NCI-H187 treated with DMSO at 0.1 percent for 48 hours (cell line): ENCODE data around the gene CEPT1.
"Not testable (repeated sequence)": the region's sequence is repeated elsewhere in the genome, so short reads cannot be mapped to it uniquely, and the experiment has no call there.

Experiments used
- DNase-seq: peaks from one replicate; lab custom pipeline; 2025; lab: John Stamatoyannopoulos, UW

CEPT1 gene

GRCh38 chr1:111212634-111213335, 72.8 kb downstream of the CEPT1 start:
- DNase-seq = no peak

DNA sequence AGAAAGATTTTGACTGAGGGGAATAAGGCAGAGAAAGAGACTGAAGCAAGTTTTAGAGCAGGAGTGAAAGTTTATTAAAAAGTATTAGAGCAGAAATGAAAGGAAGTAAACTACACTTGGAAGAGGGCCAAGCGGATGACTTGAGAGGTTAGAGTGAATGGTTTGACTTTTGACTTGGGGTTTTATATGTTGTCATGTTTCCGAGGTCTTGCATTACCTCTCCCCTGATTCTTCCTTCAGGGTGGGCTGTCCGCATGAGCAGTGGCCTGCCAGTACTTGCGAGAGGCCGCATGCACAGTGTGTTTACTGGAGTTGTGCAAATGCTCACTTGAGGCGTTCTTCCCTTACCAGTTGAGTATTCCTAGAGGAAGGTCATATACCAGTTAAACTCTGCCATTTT, 73.4 kb downstream of the CEPT1 start:
- no peak for DNase-seq

DNA sequence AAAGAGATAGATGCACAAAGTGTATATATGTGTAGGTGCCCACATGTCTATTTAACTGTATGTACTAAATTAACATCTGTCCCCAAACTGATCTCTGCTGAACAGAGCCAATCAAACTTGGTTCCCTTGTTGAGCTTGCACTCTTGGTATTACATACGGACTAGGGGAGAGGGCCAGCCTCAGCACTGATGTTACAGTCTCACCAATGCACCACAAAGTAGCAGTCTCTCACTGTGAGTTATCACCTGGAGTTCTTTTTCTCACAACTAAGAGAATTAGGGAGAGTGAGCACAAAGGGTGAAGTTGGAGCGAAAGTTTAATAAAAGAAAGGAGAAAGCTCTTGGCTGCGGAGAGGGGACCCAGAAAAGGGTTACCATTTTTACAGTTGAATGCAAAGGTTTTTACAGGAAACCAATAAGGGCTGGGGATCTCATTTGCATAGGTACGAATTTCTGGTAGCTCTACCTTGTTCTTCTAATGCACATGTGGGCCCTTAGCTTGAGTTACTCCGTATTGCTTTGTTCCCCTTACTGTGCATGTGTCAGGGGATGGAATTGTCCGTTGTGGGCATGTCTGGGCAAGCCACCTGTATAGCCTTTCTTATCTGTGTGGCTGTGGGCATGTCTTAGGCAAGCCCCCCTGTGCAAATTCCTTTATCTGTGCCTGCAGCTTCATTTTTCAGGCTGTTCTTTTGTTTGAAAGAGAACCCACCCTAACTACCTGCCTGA, 74.2 kb downstream of the CEPT1 start:
- no peak for DNase-seq

DNA sequence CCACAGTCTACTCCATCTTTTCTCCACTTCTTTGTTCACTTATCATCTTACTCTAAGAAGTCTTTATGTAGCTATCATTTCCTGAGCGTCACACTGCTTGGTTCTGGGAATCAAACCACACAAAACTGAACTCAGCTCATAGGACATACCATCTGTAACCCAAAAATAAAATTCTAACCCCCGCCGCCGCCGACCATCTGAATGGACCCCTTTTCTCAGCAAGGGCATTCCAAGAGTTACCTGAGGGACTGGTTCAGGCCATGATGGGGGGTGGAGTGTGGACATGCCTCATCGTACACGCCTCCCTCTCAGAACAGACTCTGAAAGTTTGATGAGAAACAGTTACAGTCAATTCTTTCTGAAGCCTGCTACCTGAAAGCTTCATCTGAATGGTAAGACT, 74.9 kb downstream of the CEPT1 start:
- no peak for DNase-seq

GRCh38 chr1:111215285-111215684, 75.3 kb downstream of the CEPT1 start:
- DNase-seq = not testable (repeated sequence)

DNA sequence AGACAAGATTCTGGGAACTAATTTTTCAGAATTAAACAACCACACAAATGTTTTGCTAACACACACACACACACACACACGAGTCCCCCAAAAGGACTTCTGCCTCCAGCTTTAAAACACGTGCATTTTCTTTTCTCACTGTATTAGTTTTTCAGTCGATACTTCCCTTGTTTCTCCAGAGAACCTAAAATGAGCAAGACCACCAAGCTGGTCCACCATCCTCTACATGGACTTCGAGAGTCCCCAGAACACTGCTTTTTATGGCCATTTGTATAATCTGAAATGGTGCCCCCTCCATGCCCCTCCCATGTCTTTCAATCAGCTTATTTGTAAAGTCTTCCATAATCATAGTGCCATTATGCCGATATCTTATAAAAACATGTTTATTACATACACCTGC, 76.7 kb downstream of the CEPT1 start:
- no peak for DNase-seq

DNA sequence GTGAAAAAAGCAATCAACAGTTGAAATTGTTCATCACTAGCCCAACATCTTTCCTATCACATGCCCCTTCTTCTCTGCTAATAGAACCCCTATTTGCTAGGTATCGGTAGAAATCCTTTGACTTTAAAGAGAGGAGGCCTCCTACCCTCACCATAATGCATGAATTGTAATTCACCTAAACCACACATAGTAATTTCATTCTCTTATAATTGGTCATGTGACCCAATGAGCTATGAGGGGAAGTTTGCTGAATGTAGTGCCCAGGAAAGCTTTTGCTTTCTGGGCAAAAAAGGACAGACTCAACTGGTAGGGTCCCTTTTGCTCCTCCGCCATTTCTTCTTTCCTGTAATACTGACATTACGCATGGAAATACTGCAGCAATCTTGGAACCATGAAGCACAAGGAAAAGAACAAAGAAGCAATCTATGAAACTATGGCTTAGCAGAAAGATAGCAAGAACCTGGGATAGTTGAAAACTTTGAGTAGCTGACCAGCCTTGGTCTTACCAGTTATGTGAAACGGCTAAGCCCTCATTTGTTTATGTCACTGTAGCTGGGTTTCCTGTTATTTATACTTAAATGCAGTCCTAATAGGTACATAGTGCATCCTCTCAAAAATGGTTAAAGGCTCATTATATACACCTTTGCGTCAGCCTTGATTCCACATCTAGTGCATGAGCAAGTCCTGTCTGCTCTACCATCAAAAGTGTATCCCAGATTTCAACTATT, 77.3 kb downstream of the CEPT1 start:
- DNase-seq = no peak

DNA sequence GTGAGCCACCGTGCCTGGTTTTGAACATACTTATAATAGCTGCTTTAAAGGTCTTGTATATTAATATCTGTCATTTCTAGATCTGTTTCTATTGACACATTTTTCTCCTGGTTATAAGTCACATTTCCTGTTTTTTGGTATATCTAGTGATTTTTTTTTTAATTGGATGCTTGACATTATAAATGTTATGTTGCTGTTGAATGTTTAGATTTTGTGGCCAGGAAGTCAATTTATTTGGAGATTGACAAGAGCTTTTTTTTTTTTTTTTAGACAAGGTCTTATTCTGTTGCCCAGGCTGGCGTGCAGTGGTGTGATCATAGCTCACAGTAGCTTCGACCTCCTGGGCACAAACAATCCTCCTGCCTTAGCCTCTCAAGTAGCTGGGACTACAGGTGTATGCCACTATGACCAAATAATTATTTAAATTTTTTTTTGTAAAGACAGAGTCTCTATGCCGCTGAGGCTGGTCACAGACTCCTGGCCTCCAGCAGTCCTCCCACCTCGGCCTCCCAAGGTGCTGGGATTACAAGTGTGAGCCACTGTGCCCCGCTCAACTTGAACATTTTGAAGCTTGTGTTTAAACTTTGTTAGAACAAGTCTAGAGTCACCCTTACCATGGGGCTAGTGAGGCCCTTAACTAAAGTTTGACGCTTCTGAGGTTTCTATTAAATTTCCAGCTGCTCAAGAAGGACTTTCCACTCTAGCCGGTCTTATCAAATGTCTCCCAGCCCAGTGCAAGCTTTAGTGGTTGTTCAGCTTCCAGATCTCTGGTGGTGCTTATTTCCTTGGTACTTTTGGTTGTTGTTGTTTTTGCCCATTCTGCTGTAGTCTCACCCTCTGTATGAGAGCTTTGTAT, 78.9 kb downstream of the CEPT1 start:
- DNase-seq = no peak

- DNase-seq = no peak
Measured at GRCh38 chr1:111219557-111220286, 79.7 kb downstream of the CEPT1 start.

DNA sequence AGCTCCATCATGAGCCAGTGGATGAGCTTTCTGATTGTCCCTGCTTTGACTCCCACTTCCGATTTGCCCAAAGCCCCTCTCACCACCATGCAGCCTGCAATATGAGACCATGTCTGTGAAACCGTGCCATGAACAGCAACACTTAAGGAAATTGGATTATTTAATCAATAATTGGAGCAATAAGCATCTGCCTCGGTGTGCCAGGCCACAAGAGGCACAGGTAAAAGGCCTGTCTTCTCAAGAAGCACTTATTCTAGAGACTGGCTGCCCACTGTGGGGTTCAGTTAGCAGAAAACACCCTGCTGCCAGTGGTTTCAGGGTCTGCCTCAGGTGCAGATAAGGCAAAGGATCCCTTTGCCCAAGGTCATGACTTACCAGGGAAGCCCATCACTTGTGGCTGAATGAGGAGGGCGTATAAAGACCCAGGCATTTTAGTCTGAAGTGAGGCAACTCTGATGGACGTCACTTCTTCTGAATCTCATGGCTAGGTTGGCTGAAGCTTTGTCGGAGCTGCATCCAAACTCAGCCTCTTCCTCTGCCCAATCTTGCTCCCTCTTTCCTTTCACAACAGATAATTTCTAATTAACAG, 80.4 kb downstream of the CEPT1 start:
- DNase-seq = no peak

- DNase-seq = no peak
Measured at GRCh38 chr1:111221276-111221632, 81.2 kb downstream of the CEPT1 start.

GRCh38 chr1:111221633-111222291, 81.7 kb downstream of the CEPT1 start:
- no peak for DNase-seq

DNA sequence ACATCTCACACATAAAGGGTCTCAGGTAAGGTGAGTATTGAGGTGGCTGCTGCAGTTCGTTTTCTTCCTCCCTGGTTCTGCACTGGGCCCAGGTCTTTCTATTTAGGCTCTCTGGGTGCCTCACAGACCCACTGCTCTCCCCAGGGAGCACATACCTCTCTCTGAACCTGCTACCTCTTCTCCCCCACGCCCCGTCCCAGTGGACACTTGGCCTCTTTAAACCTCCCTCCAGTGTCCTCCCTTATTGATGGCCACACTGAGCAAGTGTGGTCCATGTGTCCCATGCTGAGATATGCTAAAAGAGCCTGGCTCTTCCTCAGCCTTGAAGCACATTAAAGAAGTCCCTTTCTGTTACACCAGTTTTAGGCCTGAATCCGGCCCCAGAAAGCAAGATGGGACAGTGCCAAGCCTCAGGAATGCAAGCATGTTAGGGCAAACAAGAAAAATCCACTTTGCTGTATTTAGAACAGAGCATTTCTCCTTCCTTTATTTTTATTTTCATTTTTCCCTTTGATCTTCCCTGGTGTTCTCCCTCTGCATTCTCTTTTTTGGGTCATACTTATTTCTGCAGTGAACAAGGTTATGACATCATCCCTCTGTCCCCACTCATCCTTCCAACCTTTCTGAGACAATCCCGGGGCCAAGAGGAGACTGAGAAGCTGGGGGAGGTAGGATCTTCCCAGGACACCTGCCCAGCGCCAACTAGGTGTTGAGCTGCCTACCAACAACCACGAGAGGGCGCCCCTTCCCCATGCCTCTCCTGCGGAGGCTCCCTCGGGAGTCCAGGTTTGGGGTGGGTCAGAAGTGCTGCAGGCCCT, 82.5 kb downstream of the CEPT1 start:
- DNase-seq = no peak

DNA sequence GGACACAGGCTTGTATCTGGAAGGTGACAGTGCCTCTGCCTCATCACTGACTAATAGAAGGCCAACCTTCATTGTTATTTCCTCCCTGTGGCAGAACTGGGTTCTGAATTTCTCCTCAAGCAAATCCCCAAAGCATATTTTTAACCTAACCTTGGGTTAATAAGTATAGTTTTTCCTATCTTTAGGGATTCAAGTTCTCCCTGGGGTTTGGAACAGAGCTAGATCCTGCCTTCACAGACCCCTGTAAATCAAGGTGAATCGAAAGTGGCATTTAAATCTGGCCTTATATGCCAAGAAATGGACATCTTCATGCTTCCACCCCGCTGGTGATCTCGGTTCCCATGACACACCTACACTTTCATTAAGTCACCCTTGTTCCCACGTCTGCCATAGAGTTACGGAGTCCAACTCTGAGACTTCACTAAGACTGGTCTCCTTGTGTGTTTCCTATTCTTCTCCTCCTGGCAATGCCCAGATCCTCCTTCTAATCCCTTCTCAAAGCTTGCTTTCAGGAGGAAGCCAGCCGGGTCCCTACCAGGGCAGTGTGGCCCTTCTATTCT, 83.2 kb downstream of the CEPT1 start:
- DNase-seq = no peak

DNA sequence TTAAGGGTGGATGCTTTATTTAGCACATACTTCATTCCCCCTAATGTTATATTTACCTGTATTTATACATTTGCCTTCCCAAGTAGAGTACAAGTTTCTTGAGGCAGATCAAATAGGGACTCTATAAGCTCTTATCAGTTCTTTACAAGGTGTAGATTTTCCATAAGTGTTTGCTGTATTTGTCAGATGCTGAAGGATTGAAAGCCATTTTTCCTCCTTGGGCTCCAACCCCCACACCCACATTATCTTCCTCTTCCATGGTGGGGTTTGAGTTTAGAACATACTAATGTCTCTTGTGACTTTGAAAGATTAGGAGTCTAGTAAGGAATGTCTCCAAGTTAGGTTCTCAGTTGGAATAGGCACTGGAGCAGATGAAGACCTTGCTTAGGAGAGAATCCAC, 85.1 kb downstream of the CEPT1 start:
- no peak for DNase-seq

DNA sequence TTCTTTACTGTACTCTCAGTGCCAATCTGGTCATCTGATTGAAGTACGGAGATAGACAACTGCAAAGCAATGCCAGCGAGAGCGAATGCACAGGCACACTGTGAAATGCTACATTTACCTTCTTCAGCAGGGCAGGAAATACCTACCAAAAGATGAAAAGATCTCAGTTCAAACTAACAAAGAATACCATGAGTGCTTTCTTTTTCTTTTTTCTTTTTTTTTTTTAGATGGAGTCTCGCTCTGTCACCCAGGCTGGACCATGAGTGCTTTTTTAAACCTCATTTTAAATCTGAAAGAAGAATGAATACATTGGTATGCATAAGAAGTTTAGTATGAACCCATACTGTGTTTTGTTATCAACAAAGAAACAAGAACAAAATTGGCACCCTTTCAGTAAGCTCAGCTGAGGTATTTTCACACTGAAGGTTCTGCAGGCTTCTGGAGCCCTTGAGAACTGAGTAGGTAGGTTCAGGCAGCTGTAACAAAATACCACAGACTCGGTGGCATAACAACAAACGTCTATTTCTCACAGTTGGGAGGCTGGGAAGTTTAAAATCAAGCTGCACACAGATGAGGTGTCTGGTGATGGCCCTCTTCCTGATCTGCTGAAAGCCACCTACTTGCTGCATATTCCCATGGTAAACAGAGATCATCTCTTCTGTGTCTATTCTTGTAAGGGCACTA, 85.8 kb downstream of the CEPT1 start:
- no peak for DNase-seq

DNA sequence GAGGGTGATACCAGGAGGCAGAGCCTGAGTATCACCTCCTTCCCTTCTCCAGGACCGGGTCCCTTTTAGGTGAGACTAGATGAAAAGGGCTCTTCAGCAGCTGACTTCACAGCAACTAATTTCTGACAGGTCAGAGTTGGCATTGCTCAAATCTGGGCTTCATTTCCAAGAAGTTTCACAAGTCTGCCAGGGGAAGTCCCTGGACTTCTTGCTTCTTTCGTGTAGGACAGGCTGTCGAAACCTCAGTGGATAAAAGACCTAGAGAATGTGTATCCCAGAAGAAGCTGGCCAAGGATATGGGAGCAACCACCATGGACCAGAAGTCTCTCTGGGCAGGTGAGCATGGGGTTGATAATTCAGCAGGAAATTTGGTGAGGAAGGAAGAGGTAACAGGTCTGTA, 87.4 kb downstream of the CEPT1 start, which contains the start of gene CHI3L2:
CHI3L2 (plus strand) TSS at position 280 of the 400 bp plus-strand sequence; CDS start at position 297, 17 bp downstream.
- DNase-seq = no peak

DNA sequence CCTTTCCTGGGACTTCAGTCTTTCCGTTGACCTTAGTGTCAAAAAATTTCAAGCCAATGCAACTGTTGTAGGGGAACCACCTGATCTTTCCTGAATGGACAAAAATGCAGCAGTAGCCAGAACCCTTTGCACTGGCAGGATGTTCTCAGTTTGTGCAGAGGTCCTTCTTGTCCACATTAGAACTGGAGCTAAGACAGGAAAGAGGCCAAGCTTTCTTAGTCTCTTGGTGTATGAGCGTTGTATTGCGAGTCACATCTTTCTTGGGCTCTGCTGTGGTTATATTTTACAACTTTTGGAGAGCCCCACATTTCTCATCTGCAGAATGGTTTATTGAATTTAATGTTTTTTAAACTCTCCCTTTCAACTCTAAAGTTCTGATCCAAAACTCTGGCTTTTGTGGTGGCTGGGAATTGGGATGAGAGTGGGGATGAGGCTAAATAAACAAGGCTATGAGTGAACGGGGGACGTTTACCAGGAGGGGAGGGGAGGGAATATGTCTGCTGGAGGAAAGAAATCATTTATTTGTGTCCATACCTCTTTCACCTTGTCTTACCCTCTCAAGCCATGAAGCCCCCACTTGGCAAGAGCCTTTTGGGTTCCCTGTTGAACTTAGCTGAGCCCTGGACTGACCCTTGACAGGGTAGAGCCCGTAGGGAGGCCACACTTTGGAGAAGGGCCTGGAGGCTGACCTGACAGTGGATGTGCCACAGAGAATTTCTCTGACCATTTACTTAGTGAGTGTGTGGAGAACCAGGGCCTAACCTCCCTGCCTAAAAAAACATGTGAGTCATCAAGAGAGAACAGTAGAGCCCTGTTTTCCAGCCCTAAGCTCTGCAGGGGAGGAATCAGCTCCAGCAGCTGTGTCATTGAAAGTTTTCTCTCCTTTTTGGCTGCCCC, 88.1 kb downstream of the CEPT1 start:
- no peak for DNase-seq
